Esophagus muscularis mucosa (tissue), 4 donors: ENCODE data around the gene BICC1.

Source experiments
- EP300 ChIP-seq: sonication (generic); formaldehyde crosslinking; IDR thresholded peaks from one replicate; pipeline ENCODE4 v1.6.1; 2017; ENCODE audit warnings: antibody characterized with exemption
- POLR2A ChIP-seq: fragments of 450-650 bp; IDR thresholded peaks from one replicate; pipeline ENCODE4 v1.6.1; 2017; ENCODE audit warnings: antibody characterized with exemption, moderate library complexity, mild to moderate bottlenecking, low read depth
- POLR2AphosphoS5 ChIP-seq, 2 donors: sonication (generic); formaldehyde crosslinking; IDR thresholded peaks; one replicate each; pipeline ENCODE4 v1.6.1; 2017; ENCODE audit warnings: antibody characterized with exemption in 2 of 2
- TF ChIP-seq, protein P1 (sequence below), 3 experiments: fragments of 200-600 bp in 2 of 3; fragments of 450-650 bp in 1 of 3; sonication (generic) in 2 of 3; IDR thresholded peaks; one replicate each; pipeline ENCODE4 v1.5.1; 2017 to 2019; ENCODE audit warnings: antibody characterized with exemption in 3 of 3, mild to moderate bottlenecking in 2 of 3, moderate library complexity in 1 of 3

- TF ChIP-seq POLR2A = no peak
- TF ChIP-seq, protein P1, sequence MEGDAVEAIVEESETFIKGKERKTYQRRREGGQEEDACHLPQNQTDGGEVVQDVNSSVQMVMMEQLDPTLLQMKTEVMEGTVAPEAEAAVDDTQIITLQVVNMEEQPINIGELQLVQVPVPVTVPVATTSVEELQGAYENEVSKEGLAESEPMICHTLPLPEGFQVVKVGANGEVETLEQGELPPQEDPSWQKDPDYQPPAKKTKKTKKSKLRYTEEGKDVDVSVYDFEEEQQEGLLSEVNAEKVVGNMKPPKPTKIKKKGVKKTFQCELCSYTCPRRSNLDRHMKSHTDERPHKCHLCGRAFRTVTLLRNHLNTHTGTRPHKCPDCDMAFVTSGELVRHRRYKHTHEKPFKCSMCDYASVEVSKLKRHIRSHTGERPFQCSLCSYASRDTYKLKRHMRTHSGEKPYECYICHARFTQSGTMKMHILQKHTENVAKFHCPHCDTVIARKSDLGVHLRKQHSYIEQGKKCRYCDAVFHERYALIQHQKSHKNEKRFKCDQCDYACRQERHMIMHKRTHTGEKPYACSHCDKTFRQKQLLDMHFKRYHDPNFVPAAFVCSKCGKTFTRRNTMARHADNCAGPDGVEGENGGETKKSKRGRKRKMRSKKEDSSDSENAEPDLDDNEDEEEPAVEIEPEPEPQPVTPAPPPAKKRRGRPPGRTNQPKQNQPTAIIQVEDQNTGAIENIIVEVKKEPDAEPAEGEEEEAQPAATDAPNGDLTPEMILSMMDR (IDR thresholded peaks at IDR 0.05) = no peak
- TF ChIP-seq EP300 = no peak
- no peak for TF ChIP-seq POLR2AphosphoS5 (IDR thresholded peaks at IDR 0.05)
These were observed 300.9 kb downstream of the BICC1 start for GRCh38 chr10:58813573-58813972.
